Mesothelial cell of epicardium (in vitro differentiated cells): ENCODE data around the gene DOHH. TPM values are rescaled to one million over a fixed set of nuclear protein-coding genes. Genes with fewer than 3 reads are reported as not detected.

Experiments used
- DNase-seq, 2 experiments: peaks; one replicate each; pipeline ENCODE4 v3.0.0; 2021; ENCODE audit warnings: low spot score in 2 of 2; ENCODE audit not compliant: unreplicated experiment in 2 of 2
- H3K27ac Mint-ChIP-seq: 2 replicates; pipeline ENCODE4 v1.8.0; 2021; ENCODE audit warnings: mixed read lengths
- H3K27me3 Mint-ChIP-seq: 2 replicates; pipeline ENCODE4 v1.8.0; 2021; ENCODE audit warnings: low read depth, mixed read lengths
- H3K36me3 Mint-ChIP-seq: 2 replicates; pipeline ENCODE4 v1.8.0; 2021; ENCODE audit warnings: mixed read lengths
- H3K4me1 Mint-ChIP-seq: 2 replicates; pipeline ENCODE4 v1.8.0; 2021; ENCODE audit warnings: mixed read lengths
- H3K4me3 Mint-ChIP-seq: 2 replicates; pipeline ENCODE4 v1.8.0; 2021; ENCODE audit warnings: mild to moderate bottlenecking, moderate library complexity, mixed read lengths
- H3K9me3 Mint-ChIP-seq: 2 replicates; pipeline ENCODE4 v1.8.0; 2021; ENCODE audit warnings: mixed read lengths
- total RNA-seq: library from RNA; stranded (reverse); gene quantifications from 3 replicates; pipeline ENCODE4 v1.2.1, GENCODE V29; 2021
- TF ChIP-seq, protein P1 (sequence below): fragments of 200-600 bp; sonication (generic); IDR thresholded peaks from one replicate; pipeline ENCODE4 v1.5.0; 2021; ENCODE audit warnings: antibody characterized with exemption; ENCODE audit not compliant: unreplicated experiment

DOHH gene
- total RNA-seq, 1 donor from 2014 or later: 8.5 TPM

DNA sequence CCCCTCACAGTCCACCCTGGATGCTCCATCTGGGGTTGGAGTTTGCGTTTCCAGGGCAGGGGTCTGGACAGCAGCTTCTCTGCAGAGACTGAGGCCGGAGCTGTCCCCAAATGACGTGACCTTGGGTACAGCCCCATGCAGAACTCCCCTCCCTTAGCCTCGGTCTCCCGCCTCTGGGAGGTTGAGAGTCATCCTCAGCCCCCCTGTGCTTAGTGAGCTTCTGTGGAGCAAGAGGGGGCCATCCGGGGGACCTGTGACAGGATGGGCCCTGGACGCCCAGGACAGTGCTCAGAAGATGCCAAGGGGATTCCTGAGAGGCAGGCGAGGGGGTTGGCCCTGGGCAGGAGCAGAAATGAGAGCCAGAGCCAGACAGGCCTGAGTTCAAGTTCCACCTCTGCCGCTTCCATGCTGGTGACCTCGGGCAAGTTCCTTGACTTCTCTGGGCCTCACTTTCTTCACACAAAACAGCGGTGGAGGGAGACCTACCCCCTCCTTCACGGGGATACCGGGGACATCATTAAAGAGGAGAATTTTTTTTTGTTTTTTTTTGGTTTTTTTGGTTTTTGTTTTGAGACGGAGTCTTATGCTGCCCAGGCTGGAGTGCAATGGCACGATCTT is 40.4 kb downstream of the DOHH start:
- Mint-ChIP-seq H3K4me3 (no peak overlapping the region), H3K36me3 (peaks cover 2% of the 10 kb centered on the region), H3K27ac (peak overlapping the region; percentile 71), H3K27me3 (peaks cover 44% of the 10 kb centered on the region), H3K9me3 (no peaks in the 10 kb centered on the region), H3K4me1 (peaks cover 40% of the 10 kb centered on the region)
- TF ChIP-seq, protein P1, sequence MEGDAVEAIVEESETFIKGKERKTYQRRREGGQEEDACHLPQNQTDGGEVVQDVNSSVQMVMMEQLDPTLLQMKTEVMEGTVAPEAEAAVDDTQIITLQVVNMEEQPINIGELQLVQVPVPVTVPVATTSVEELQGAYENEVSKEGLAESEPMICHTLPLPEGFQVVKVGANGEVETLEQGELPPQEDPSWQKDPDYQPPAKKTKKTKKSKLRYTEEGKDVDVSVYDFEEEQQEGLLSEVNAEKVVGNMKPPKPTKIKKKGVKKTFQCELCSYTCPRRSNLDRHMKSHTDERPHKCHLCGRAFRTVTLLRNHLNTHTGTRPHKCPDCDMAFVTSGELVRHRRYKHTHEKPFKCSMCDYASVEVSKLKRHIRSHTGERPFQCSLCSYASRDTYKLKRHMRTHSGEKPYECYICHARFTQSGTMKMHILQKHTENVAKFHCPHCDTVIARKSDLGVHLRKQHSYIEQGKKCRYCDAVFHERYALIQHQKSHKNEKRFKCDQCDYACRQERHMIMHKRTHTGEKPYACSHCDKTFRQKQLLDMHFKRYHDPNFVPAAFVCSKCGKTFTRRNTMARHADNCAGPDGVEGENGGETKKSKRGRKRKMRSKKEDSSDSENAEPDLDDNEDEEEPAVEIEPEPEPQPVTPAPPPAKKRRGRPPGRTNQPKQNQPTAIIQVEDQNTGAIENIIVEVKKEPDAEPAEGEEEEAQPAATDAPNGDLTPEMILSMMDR: no peak
- no peak for DNase-seq

DNA sequence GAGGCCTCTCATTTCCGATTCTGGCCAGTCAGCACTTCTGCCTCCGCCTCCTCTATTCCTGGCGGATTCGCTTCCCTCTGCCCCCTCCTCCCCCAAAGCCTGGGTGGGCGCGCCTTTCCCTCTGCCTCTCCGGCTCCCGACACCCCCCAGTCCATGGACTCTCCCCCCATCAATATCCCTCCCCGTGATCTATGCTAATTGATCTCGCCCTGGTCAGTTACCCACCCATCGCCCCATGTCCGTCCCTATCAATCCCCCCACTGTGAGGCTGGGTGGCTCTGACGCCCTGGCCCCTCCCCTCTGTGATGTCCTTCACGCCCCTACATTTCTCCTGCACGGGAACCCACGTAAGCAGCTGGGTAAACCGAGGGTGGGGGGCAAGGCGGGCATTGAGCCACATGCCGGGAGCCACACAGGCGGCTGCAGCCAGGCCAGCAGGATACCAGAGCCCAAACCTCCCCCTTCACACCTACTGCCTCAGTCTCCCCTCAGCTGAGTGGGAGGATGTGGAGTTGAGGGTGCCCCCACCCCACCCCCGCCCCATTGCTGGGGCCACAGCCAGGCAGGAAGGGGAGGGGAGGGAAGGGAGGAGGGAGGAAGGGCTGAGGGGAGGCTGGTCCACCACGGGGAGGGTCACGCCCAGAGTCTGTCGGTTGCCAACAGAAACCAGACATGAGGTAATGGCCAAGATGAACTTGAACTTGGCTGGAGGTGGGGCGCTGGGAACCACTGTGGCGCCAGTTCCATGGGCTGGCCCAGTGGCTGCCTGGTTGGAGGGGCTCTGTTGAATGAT is 41.2 kb downstream of the DOHH start:
- H3K27me3 Mint-ChIP-seq: peaks cover 38% of the 10 kb centered on the region
- peak overlapping the region; percentile 90 for H3K27ac Mint-ChIP-seq
- no peak for DNase-seq
- H3K4me1 Mint-ChIP-seq: peaks cover 40% of the 10 kb centered on the region
- TF ChIP-seq, protein P1: no peak
- H3K36me3 Mint-ChIP-seq: peaks cover 2% of the 10 kb centered on the region
- no peaks in the 10 kb centered on the region for H3K9me3 Mint-ChIP-seq
- H3K4me3 Mint-ChIP-seq: peak overlapping the region; percentile 36

DNA sequence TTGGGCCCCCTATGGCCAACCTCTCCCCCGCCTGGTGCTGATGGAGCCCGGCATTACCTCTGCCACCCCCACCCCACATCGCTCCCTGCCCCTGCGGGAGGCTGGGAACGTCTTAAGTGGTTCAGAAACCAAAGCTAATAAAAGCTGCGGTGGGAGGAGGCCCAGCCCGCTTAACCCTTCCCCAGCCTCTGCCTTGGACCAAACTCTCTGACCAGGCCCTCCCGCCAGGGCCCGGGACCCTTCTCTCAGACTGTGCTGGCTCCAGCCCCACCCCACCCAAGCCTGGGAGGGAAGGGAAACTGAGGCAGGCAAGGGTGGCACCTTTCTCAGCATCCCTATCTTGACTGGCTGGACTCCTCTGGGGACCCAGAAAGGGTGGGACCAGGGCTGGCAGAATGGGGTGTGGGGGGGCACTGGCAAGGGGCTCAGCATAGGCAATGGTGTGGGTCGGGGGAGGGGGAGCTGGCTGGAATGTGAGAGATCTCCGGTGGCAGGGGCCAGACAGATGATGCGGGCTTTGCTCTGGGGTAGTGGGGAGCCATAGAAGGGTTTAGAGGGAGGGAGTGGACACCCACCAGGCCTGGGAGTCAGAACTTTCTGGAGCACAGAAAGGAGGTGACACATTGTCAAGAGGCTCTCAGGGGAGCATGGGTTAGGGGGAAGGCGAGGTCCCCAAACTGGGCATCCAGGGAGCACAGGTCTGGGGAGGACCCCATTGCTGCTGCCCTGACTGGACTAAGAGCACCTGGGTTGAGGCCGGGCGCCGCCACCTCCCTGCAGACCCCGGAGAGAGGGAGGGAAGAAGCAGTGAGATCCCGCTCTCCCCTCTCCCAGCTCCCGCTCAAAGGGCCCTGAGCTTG is 42.0 kb downstream of the DOHH start:
- DNase-seq: no peak
- H3K27ac Mint-ChIP-seq: peak overlapping the region; percentile 90
- H3K4me1 Mint-ChIP-seq: peaks cover 40% of the 10 kb centered on the region
- no peaks in the 10 kb centered on the region for H3K9me3 Mint-ChIP-seq
- peaks cover 34% of the 10 kb centered on the region for H3K27me3 Mint-ChIP-seq
- H3K4me3 Mint-ChIP-seq: peak overlapping the region; percentile 36
- TF ChIP-seq, protein P1: no peak
- H3K36me3 Mint-ChIP-seq: peaks cover 2% of the 10 kb centered on the region

DNA sequence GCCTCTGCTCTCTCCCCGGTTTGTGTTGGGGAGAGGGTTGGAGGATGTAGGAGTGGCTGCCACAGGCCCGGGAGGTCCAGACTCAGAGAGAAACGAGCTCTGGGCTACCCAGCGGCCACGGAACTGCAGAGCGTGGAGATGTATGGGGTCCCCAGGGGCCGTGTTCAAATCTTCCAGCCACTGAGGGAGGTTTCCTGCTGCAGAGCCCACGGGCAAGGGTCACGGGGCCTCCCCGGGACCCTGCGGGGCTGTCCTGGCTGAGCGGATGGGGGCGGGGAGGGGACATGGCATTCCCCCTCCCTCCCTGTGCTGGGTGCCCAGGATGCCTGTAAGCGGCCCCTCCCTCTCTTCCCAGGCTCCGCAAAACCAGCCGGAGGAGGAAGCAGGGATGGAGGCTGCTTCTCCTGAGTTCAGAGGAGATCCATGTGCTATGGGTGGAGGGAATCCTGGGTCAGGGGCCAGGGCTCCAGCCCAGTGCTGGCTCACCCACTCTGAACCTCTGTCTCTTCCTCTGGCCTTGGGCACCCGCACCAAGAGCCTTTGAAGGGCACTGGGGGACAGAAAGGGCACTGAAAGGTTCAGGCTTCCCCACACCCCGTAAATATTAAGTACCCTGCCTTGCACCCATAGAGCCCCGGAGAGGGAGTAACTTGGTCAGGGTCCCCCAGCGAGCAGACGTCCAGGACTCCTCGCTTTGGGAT is 42.8 kb downstream of the DOHH start:
- Mint-ChIP-seq H3K27ac (peak overlapping the region; percentile 61), H3K36me3 (peaks cover 2% of the 10 kb centered on the region), H3K9me3 (no peaks in the 10 kb centered on the region), H3K4me3 (no peak overlapping the region), H3K4me1 (peaks cover 37% of the 10 kb centered on the region), H3K27me3 (peaks cover 30% of the 10 kb centered on the region)
- TF ChIP-seq, protein P1: no peak
- DNase-seq: no peak

DNA sequence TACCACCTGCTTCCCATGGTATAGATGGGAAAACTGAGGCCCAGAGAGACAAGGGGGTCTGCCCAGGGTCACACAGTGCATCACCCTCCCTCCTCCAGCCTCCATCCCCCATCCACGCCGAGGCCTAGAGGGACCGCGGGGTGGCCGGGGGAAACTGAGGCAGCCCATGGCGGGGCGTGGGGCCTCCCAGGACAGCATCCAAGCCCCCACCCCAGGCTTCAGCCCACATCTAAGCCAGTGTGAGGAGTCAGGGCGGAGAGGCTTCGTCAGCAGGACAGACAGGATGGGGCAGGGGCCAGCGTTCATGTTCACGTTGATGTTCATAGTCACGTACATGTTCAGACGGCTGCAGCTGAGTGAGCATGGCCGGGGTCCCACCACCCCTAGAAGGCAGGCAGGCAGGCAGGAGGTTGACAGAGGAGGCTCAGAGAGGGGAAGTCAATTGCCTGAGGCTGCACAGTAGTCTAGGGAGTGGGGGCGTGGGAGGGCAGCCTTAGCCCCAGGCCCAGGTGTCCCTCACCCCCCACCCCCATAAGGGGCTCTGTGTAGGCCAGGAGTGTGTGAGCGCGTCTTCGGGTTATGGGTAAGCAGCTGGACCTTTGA is 43.4 kb downstream of the DOHH start:
- H3K9me3 Mint-ChIP-seq: no peaks in the 10 kb centered on the region
- no peak overlapping the region for H3K4me3 Mint-ChIP-seq
- H3K4me1 Mint-ChIP-seq: peaks cover 34% of the 10 kb centered on the region
- H3K36me3 Mint-ChIP-seq: peaks cover 2% of the 10 kb centered on the region
- H3K27me3 Mint-ChIP-seq: peaks cover 25% of the 10 kb centered on the region
- no peak for DNase-seq
- TF ChIP-seq, protein P1: no peak
- peak overlapping the region; percentile 61 for H3K27ac Mint-ChIP-seq
